ENCODE results near the gene AP5Z1. TPM values are rescaled to one million over a fixed set of nuclear protein-coding genes. Genes with fewer than 3 reads are reported as not detected.
A peak's percentile ranks its signal among the peaks of the same experiment; 100 is the strongest.

AP5Z1 gene
- total RNA-seq, 2 experiments from 2014 or later = 32.8 to 35.0 TPM

DNA sequence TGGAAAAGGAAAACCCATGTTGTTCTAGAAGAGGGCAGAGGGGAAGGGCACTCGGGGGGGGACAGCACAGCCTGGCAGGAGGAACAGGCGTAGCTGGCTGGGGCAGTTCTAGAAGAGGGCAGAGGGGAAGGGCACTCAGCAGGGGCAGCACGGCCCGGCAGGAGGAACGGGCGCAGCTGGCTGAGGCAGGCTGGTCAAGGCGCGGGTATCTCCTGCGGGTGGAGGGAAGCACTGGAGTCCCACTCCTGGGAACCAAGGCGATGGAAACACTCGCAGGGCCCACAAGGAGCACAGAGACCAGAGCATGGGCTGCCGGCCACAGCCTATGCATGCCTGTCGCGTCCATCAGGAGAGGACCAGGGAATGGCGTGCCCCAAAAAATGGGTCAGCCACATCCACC lies 49.7 kb downstream of the AP5Z1 start:
- Histone ChIP-seq H2AFZ (ENCODE audit: low read length) (no peak overlapping the region), H3K4me2 (ENCODE audit: low read length) (no peak overlapping the region), H3K36me3 (ENCODE audit: insufficient read depth, low read length) (no peaks in the 10 kb centered on the region), H3K79me2 (ENCODE audit: insufficient read depth, low read depth, low read length) (no peaks in the 10 kb centered on the region), H4K20me1 (ENCODE audit: insufficient read depth, low read length) (no peaks in the 10 kb centered on the region), H3K27ac (ENCODE audit: low read depth, low read length, poor library complexity, severe bottlenecking) (no peak overlapping the region), H3K4me3 (ENCODE audit: low read depth, low read length, poor library complexity, severe bottlenecking) (no peak overlapping the region), H3K4me1 (ENCODE audit: insufficient read depth, low read length, poor library complexity, severe bottlenecking) (no peaks in the 10 kb centered on the region), H3K9me3 (ENCODE audit: low read length) (no peaks in the 10 kb centered on the region), H3K9me2 (ENCODE audit: insufficient read depth, low read length) (no peaks in the 10 kb centered on the region)
- no peak for TF ChIP-seq CTCF (conservative IDR thresholded peaks at IDR 0.05; ENCODE audit: low read length)
- TF ChIP-seq EZH2phosphoT487 (IDR thresholded peaks at IDR 0.05; ENCODE audit: borderline replicate concordance, low read depth, low read length) = no peak
- intact Hi-C loops (cut with micrococcal nuclease; ENCODE audit: unreplicated experiment) = no loop called here
- CTCF ChIA-PET (ENCODE audit: unreplicated experiment) = no interaction called here
- DNase-seq (ENCODE audit: low spot score) = no peak
- BruUV-seq (replicated peaks) = no TSS peak
- POLR2A ChIA-PET = interaction anchor here (0.7 kb wide), 1 partner anchor 1367 kb away, joined by 6 read pairs; no protein-coding TSS in a partner anchor

DNA sequence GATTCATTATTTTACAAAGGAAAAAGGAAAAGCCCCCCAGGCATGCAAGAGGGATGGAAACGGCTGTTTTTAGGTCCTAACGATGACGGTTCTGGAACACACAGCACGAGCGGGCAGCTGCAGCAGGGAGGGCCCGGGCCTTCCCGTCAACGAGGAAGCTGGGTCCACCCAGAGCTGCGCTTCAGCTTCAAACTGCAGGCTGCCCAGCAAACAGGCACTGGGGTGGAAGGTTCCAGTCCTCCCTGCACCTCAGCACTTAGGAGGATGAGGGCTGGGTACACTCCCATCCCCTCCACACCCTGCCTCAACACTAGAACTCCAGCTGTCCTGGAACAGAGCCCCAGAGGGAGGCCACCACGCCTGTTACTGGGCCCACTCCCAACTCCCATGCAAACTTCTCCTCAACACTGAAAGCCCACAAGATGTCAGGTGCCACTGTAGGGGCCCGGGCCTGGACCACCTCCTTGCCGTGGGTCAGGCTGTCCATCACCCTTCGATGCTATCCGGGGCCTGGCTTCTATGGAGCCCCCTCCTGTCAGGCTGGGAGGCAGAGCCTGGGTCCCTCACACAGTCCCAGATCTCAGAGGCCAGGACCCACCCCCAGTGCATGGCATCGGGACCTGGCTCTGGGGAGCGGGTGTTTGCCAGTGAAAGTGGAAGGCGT lies 53.4 kb downstream of the AP5Z1 start:
- Histone ChIP-seq H3K27ac (ENCODE audit: low read depth, low read length, poor library complexity, severe bottlenecking) (no peak overlapping the region), H3K4me3 (ENCODE audit: low read depth, low read length, poor library complexity, severe bottlenecking) (no peak overlapping the region), H3K36me3 (ENCODE audit: insufficient read depth, low read length) (no peaks in the 10 kb centered on the region), H3K4me2 (ENCODE audit: low read length) (no peak overlapping the region), H3K4me1 (ENCODE audit: insufficient read depth, low read length, poor library complexity, severe bottlenecking) (no peaks in the 10 kb centered on the region), H4K20me1 (ENCODE audit: insufficient read depth, low read length) (no peaks in the 10 kb centered on the region), H3K9me2 (ENCODE audit: insufficient read depth, low read length) (no peaks in the 10 kb centered on the region), H3K79me2 (ENCODE audit: insufficient read depth, low read depth, low read length) (no peaks in the 10 kb centered on the region), H2AFZ (ENCODE audit: low read length) (no peak overlapping the region), H3K9me3 (ENCODE audit: low read length) (no peaks in the 10 kb centered on the region)
- no peak for DNase-seq (ENCODE audit: low spot score)
- POLR2A ChIA-PET = no interaction called here
- no TSS peak for BruUV-seq (replicated peaks)
- CTCF ChIA-PET (ENCODE audit: unreplicated experiment) = no interaction called here
- intact Hi-C loops (cut with micrococcal nuclease; ENCODE audit: unreplicated experiment) = no loop called here
- TF ChIP-seq EZH2phosphoT487 (IDR thresholded peaks at IDR 0.05; ENCODE audit: borderline replicate concordance, low read depth, low read length) = no peak
- no peak for TF ChIP-seq CTCF (conservative IDR thresholded peaks at IDR 0.05; ENCODE audit: low read length)

- Histone ChIP-seq H4K20me1 (ENCODE audit: insufficient read depth, low read length) (no peaks in the 10 kb centered on the region), H3K79me2 (ENCODE audit: insufficient read depth, low read depth, low read length) (no peaks in the 10 kb centered on the region), H3K4me2 (ENCODE audit: low read length) (no peak overlapping the region), H3K9me2 (ENCODE audit: insufficient read depth, low read length) (no peaks in the 10 kb centered on the region), H3K4me3 (ENCODE audit: low read depth, low read length, poor library complexity, severe bottlenecking) (no peak overlapping the region), H3K9me3 (ENCODE audit: low read length) (no peaks in the 10 kb centered on the region), H3K4me1 (ENCODE audit: insufficient read depth, low read length, poor library complexity, severe bottlenecking) (no peaks in the 10 kb centered on the region), H2AFZ (ENCODE audit: low read length) (no peak overlapping the region), H3K36me3 (ENCODE audit: insufficient read depth, low read length) (no peaks in the 10 kb centered on the region), H3K27ac (ENCODE audit: low read depth, low read length, poor library complexity, severe bottlenecking) (no peak overlapping the region)
- ChIA-PET CTCF (ENCODE audit: unreplicated experiment) (interaction anchor here (0.7 kb wide), 1 partner anchor 12 kb away, joined by 3 read pairs; no protein-coding TSS in a partner anchor), POLR2A (no interaction called here)
- peak; percentile 50 for DNase-seq (ENCODE audit: low spot score)
- intact Hi-C loops (cut with micrococcal nuclease; ENCODE audit: unreplicated experiment) = loop anchor here (1.0 kb wide), 1 partner anchor 255 kb away; no protein-coding TSS in a partner anchor
- TF ChIP-seq EZH2phosphoT487 (IDR thresholded peaks at IDR 0.05; ENCODE audit: borderline replicate concordance, low read depth, low read length) = no peak
- TF ChIP-seq CTCF (conservative IDR thresholded peaks at IDR 0.05; ENCODE audit: low read length) = peak; percentile 82
- no TSS peak for BruUV-seq (replicated peaks)
These were observed 54.8 kb downstream of the AP5Z1 start for GRCh38 chr7:4830176-4830575.
